Hematopoietic multipotent progenitor cell treated with erythropoietin and hydrocortisone succinate and interleukin-3 and kit ligand, for 8 days (in vitro differentiated cells): ENCODE results near the gene PDE11A.
A peak's percentile ranks its signal among the peaks of the same experiment; 100 is the strongest.

Experiments used
- DNase-seq: peaks from one replicate; pipeline ENCODE4 v3.0.0-alpha.2; 2015

Gene PDE11A

DNA sequence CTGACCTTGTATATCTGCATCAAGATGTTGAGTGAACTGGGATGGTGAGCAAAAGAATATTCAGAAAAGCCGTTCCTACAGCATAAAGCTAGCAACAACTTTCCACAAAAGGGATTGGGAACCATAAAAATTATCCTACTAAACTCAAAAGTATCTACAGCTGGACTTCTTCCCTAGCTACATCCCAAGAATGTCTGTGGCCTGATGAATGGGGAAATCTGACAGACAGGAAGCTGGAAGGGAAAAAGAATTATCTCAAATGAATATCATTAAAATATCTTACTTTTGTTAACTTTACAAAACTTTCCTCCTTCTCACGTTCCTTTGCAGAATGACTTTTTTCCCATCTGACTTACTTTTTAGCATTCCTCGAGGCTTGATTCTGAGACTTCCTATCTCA lies 150.9 kb downstream of the PDE11A start:
- no peak for DNase-seq

GRCh38 chr2:177917169-177917568 lies 155.4 kb downstream of the PDE11A start:
- no peak for DNase-seq

DNA sequence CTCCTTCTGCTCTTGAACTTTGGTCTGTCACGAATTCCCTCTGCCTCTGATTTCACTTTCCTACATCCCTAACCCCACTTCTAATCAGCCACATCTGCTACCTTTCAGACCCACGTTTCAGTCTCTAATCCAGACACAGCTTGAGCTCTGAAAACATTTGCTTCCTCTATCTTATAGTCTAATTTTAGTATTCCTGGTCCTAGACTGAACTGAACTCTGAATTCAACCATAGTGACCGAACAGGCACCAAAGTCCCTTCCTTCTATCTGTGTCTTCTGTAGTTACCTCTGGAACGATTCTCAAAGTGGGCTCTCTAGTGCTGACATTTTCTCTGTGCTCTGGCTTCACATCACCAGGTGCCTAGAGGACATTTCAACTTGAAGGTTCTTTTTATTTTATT lies 156.2 kb downstream of the PDE11A start:
- DNase-seq = no peak

DNA sequence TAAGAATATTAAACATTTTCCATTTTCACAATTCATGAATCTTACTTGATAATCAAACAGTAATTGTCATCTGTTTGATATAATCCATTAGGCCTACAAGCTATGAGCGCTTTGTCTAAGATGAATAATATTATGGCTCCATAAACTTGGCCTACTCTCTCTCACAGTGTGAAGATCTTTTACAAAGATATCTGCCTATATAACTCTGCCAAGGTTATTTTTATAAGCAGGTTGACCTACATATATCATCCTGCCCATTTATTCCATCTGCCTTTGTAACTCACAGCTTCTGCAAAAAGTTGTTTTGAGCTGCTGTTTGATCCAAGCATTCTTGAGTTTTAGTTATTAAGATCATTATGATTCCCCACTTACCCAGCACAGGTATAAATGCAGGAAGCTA lies 158.3 kb downstream of the PDE11A start:
- no peak for DNase-seq

DNA sequence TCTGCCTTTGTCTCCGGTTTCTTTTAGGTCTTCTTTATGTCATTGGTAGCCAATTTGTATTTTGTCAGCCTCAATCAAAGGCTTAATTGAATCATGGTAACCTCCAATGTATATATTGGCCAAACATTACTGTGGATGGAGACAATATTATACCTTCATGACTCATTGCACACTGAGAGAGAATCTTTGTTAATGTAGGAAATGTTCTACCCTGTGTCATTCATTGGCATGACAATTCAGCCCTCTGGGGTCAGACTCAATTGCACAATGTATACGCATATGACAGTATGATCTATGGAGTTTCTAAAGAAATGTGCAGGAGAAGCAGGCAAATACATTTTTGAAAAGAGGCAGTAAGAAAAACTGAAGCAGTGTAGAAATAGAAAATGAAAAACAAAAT lies 162.6 kb downstream of the PDE11A start:
- no peak for DNase-seq

DNA sequence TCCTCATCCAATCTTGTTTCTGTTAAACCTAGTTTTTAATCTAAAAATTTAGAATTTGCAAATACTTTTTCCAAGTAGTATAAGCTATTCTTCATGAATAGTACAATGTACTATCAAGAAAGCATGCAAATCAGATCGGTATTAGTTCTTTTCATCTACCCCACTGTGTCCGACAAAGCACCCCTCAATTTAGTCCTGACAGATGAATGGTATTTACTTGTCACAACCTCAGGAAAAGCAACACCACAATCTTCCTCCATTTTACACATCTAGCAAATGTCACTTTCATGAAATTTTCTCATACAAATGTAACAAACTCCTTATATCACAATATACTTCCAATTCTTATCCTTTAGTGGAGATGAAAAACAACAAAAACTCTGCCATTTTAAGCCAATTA lies 163.8 kb downstream of the PDE11A start:
- no peak for DNase-seq

GRCh38 chr2:177908182-177908581 lies 164.4 kb downstream of the PDE11A start:
- DNase-seq = peak; percentile 8

GRCh38 chr2:177906041-177906718 lies 166.4 kb downstream of the PDE11A start:
- peak; percentile 77 for DNase-seq

DNA sequence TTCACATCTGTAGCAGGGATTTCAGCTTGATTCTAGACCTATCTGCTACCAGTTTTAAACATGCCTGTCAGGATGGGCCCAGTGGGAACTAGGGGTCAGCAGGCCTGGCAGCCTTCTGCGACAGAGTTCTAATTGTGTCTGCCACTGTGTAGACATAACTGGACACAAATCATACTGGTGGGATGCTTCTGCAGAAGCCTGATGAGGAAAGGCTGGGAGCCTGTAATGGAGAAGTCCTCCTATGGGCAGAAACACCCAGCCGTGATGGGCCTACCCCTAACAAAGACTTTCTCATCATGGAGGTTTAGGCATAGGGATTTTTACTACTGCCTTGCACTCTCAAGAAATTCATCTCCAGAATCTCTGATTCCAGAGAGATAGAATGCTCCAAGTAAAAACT lies 166.9 kb downstream of the PDE11A start:
- DNase-seq = no peak

DNA sequence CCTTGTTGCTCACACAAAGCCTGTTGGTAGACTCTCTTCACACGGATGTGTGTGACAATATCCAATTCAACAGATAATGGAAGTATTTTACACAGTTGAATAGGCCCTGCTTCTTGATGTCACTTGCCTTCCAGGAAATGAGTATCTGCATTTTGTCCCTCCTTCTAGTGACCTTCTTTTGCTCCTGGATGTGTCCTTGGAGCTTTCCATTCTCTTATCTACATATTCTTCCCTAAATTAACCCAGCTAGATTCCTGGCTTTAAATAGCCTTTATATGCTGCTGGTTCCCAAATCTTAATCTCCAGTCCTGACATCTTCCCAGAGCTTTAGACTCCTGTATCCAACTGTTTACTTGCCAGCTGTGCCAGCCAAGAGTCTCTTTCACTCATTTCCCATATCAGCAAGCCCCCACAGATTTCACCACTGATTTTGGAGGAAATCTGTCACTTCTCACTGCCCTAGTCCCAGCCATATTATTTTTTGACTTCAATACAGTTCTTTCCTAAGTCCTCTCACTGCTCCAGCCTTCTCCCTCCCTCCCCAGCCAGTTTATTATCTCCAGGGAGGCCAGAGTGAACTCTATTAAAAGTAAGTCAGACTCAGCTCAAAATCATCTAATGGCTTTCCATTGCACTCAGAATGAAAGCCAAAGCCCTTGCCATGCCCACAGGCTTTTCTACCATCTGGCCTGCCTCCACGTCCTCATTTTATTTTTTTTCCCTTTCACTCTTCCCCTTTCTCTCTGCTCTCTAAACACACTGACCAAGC lies 170.0 kb downstream of the PDE11A start:
- no peak for DNase-seq

DNA sequence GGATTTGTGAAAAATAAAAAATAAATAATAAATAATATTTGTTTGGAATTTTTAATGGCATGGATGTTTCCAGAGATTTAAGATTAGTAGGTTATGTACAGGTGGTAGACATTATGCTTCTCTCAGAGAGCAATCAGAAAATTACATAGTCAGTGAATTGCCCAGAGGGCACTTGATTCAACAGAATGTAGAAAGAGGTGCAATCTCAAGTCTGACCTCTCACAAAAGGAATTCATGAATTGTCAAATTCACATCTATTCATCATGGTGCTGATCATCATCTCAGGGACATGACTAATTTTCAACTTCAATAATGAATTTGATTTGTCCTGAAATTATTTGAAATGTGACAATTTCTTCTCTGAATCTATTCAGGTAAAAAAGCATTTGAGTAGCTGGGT lies 172.5 kb downstream of the PDE11A start:
- no peak for DNase-seq

- no peak for DNase-seq
These were observed 175.3 kb downstream of the PDE11A start for GRCh38 chr2:177897278-177897677.

DNA sequence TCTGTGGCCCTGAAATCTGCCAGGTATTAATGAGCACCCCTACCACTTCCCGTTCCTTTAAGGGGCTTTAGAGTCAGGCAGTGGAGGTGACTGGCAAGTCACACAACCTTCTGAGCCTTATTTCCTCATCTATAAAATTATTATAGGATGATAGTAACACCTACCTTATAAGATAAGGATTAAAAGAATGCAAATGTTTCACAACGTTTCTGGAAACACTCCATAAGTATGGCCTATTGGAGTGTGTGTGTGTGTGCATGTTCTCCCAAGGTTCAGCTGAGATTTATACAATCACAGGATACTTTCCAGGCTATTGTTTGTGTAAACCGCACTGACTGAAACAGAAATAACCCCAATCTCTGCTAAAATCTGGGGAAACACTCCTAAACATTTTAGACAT lies 176.0 kb downstream of the PDE11A start:
- no peak for DNase-seq

DNA sequence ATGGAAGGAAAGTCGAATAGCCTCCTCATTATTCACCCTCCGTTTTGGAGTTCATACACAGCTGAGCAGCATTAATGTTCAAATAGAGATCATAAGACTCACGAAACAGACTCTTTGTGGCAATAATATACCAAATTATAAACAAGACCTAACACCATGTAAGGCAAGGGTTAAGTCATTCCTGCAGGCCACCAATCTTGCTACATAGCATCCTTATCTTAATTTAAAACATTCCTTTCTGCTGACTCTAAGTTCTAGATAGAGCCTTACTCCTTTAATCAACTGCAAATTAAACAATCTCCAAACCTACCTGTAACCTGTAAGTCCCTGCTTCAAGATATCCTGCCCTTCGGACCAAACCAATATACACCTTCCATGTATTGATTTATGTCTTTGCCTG lies 178.0 kb downstream of the PDE11A start:
- DNase-seq = no peak

DNA sequence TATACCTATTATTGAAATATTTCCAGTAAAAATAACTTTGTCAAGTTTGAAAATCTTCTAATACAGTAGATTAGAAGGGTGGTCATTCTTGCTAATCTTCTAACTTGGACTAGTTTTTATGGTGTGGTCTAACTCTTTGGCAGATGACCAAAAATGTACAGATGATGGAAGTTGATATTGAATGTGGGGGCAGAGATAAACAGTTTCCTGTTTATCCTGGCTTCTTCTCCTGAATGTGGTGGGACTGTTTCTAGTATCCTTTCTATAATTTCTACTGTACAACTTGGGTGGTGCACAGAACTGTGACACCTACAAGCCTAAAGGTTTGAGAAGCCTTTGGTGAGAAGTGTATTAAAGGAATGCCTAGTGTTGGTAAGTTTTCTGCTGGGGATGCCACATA lies 178.7 kb downstream of the PDE11A start:
- peak; percentile 56 for DNase-seq

DNA sequence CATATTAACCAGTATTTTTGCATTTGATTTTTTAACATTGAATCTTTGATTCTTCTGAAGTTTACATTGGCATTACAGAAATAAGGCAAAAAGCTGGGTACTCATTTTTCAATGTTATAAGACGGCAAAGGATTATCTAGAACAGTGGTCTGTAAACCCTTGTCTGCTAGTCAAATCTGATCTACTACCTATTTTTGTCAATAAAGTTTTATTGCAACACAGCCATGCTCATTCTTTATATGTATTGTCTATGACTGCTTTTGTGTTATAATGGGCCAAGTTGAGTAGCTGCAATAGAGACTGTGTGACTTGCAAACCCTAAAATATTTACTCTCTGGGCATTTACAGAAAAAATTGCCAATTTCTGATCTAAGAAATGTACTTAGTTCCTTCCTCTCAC lies 181.0 kb downstream of the PDE11A start:
- DNase-seq = no peak

GRCh38 chr2:177889818-177890460 lies 182.6 kb downstream of the PDE11A start:
- DNase-seq = no peak

DNA sequence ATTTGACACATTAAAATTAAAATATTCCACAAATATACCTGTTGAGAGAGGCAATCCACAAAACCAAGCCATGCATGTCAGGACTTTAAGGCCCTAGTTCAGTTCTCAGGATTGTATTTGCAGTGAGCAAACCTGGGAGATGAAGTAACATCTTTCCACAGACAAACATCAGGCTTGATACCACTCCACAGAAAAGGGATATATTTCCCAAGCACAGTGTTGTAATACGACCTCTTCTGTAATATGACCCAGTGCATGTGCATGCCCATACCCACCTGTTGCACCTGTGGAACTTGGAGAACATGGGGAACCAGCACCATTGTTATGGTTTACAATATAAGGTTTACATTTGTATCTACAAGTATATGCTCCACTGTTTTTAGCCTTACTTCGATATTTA lies 184.0 kb downstream of the PDE11A start:
- no peak for DNase-seq

DNA sequence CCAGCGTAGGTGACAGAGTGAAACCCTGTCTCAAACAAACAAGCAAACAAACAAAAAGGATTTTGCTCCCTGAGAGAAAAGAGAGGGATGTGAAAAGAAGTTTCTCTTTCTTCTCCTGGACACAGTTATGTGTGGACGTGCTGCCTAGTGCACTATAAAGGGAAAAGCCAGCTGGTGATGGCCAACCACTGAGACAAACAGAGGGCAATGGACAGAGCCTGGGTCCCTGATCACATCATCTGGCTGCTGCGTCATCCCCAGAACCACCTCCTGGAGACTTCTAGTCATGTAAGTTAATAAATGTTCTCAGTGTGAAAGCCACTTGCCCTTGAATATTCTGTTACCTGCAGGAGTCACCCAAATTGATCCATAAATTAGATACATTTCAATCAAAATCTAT lies 184.9 kb downstream of the PDE11A start:
- no peak for DNase-seq

GRCh38 chr2:177886824-177887223 lies 185.8 kb downstream of the PDE11A start:
- DNase-seq = no peak

GRCh38 chr2:177885828-177886466 lies 186.6 kb downstream of the PDE11A start:
- DNase-seq = no peak

DNA sequence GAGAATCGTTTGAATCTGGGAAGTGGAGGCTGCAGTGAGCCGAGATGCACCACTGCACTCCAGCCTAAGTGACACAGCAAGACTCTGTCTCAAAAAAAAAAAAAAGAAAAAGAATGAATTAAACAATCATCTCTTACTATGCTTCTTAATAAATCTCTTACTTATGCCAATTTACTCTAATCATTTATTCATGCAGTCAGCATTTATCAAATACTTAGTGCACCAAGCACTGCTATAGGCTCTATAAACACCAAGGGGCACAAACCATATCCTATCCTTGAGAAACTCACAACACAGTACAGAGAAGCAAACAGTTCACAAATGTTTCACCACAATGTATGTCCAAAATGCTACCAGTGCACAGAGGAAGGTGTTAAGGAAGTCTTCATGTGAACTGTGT lies 189.4 kb downstream of the PDE11A start:
- DNase-seq = no peak

DNA sequence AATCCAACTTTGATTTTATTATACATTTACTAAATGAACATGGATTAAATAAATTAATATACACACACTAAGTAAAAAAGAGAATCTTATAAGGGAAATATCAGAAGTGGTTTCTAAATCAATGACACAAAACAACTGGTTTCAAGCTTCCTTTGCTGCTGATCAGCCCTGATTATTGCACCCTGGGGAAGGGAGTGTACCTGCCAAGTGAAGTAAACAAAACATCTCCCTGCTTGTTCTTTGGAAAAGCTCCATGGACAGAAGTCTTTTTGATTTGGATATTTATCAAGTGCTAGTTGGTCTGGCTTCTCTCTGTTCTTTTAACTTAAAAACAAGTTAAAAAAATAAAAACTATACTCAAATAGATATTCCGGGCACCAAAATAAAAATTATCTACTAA lies 190.1 kb downstream of the PDE11A start:
- no peak for DNase-seq

- DNase-seq = no peak
These were observed 190.7 kb downstream of the PDE11A start for GRCh38 chr2:177881921-177882320.
